ENCODE results near the gene LEUTX. TPM values are rescaled to one million over a fixed set of nuclear protein-coding genes. Genes with fewer than 3 reads are reported as not detected.

LEUTX gene
- total and polyA plus RNA-seq, 4 donors: not detected

DNA sequence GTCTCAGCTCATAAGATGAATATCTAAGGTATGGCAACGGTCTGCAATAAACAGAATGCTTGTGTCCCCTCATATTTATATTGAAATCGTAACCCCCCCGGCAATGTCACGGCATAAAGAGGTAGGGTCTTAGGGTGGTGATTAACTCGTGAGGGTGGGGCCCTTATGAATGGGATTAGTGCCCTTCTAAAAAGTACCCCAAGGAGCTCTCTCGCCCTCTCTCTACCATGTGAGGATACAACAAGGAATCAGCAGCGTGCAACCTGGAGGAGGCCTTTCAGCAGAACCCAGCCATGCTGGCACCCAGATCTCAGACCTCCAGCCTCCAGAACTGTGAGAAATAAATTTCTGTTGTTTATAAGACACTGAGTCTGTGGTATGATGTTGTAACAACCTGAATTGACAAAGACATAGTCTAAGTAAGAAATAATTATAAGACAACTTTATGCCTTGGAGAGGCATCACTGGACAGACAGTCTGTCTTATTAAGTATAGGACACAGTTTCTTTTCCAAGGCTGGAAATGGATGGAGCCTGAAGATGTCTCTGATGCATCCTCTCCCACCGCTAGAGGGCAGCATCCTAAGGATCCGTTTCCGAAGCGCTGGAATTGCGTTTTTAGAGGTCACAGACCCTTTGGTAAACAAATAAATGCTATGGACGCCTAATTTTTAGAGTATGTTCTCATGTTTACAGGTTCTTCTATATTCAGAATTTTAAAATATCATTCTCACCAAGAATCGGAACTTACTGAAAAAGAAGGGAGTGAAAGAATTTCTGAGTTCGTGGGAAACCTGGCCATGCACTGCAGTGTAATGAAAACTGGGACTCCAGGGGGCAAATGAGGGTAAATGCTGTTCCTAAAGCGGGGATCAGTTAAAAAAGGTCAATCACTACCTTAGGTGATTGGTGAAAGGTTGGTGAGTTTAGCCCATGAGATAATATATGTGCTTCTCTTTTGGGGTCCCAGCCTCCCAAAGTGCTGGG lies 13.3 kb upstream of the LEUTX start:
- Histone ChIP-seq H3K4me1 (ENCODE audit: control insufficient read depth in 4 of 4, insufficient read depth in 4 of 4, low read length in 3 of 4) (peaks cover 0 to 4% (median 0%) of the 10 kb centered on the region in 4 donors), H3K4me3 (ENCODE audit: low read depth in 1 of 3, low read length in 3 of 3) (no peak overlapping the region), H3K27ac (ENCODE audit: low read depth in 1 of 2, low read length in 2 of 2) (no peak overlapping the region), H3K9me3 (ENCODE audit: control insufficient read depth in 4 of 4, low read length in 3 of 4) (peaks cover 0 to 2% (median under 1%) of the 10 kb centered on the region in 4 donors), H3K9ac (ENCODE audit: low read depth in 1 of 2, low read length in 2 of 2) (no peak overlapping the region), H3K36me3 (ENCODE audit: control insufficient read depth in 4 of 4, insufficient read depth in 3 of 4, low read depth in 1 of 4, low read length in 3 of 4) (no peaks in the 10 kb centered on the region), H3K27me3 (ENCODE audit: control insufficient read depth in 4 of 4, insufficient read depth in 4 of 4, low read length in 3 of 4) (no peaks in the 10 kb centered on the region)
- WGBS: 40% methylated on average over 16 of the region's 16 CpGs
- DNase-seq (ENCODE audit: low spot score): peak; percentile 54
- TF ChIP-seq RAD21 (IDR thresholded peaks at IDR 0.05) (peak in 1 of 2 donors; percentile 59), FOXA1 (IDR thresholded peaks at IDR 0.05) (no peak), TAF1 (conservative IDR thresholded peaks at IDR 0.05) (no peak), ATF3 (IDR thresholded peaks at IDR 0.05) (no peak), YY1 (IDR thresholded peaks at IDR 0.05) (no peak), EGR1 (IDR thresholded peaks at IDR 0.05; ENCODE audit: low read depth in 2 of 2) (no peak), SP1 (IDR thresholded peaks at IDR 0.05) (no peak), CTCF (IDR thresholded peaks at IDR 0.05; ENCODE audit: low read depth, low read length, missing input control) (peak; percentile 57), RXRA (IDR thresholded peaks at IDR 0.05) (peak in 1 of 2 donors; percentile 7), NR2F2 (IDR thresholded peaks at IDR 0.05) (no peak), HNF4A (conservative IDR thresholded peaks at IDR 0.05) (no peak)

- 76% methylated on average over 8 of the region's 8 CpGs for WGBS
- peaks cover 0 to 2% (median under 1%) of the 10 kb centered on the region in 4 donors for H3K9me3 ChIP-seq (ENCODE audit: control insufficient read depth in 4 of 4, low read length in 3 of 4)
- no peaks in the 10 kb centered on the region for H3K27me3 ChIP-seq (ENCODE audit: control insufficient read depth in 4 of 4, insufficient read depth in 4 of 4, low read length in 3 of 4)
- no peak overlapping the region for H3K9ac ChIP-seq (ENCODE audit: low read depth in 1 of 2, low read length in 2 of 2)
- TF ChIP-seq ATF3 (IDR thresholded peaks at IDR 0.05) (no peak), REST (IDR thresholded peaks at IDR 0.05) (no peak), YY1 (IDR thresholded peaks at IDR 0.05) (no peak), TAF1 (conservative IDR thresholded peaks at IDR 0.05) (no peak), HNF4A (conservative IDR thresholded peaks at IDR 0.05) (no peak), FOXA2 (IDR thresholded peaks at IDR 0.05) (no peak), FOXA1 (IDR thresholded peaks at IDR 0.05) (no peak), SP1 (IDR thresholded peaks at IDR 0.05) (no peak), CTCF (IDR thresholded peaks at IDR 0.05; ENCODE audit: low read depth, low read length, missing input control) (no peak), HNF4G (IDR thresholded peaks at IDR 0.05) (no peak), EGR1 (IDR thresholded peaks at IDR 0.05; ENCODE audit: low read depth in 2 of 2) (no peak), GABPA (IDR thresholded peaks at IDR 0.05 in 1 of 2, conservative IDR thresholded peaks at IDR 0.05 in 1 of 2) (no peak)
- TF ChIP-seq, protein P1, sequence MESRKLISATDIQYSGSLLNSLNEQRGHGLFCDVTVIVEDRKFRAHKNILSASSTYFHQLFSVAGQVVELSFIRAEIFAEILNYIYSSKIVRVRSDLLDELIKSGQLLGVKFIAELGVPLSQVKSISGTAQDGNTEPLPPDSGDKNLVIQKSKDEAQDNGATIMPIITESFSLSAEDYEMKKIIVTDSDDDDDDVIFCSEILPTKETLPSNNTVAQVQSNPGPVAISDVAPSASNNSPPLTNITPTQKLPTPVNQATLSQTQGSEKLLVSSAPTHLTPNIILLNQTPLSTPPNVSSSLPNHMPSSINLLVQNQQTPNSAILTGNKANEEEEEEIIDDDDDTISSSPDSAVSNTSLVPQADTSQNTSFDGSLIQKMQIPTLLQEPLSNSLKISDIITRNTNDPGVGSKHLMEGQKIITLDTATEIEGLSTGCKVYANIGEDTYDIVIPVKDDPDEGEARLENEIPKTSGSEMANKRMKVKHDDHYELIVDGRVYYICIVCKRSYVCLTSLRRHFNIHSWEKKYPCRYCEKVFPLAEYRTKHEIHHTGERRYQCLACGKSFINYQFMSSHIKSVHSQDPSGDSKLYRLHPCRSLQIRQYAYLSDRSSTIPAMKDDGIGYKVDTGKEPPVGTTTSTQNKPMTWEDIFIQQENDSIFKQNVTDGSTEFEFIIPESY (IDR thresholded peaks at IDR 0.05): no peak
- TF ChIP-seq, protein P2, sequence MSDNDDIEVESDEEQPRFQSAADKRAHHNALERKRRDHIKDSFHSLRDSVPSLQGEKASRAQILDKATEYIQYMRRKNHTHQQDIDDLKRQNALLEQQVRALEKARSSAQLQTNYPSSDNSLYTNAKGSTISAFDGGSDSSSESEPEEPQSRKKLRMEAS (IDR thresholded peaks at IDR 0.05): no peak
- DNase-seq (ENCODE audit: low spot score): no peak
- H3K27ac ChIP-seq (ENCODE audit: low read depth in 1 of 2, low read length in 2 of 2): no peak overlapping the region
- peaks cover 0 to 4% (median 0%) of the 10 kb centered on the region in 4 donors for H3K4me1 ChIP-seq (ENCODE audit: control insufficient read depth in 4 of 4, insufficient read depth in 4 of 4, low read length in 3 of 4)
- no peaks in the 10 kb centered on the region for H3K36me3 ChIP-seq (ENCODE audit: control insufficient read depth in 4 of 4, insufficient read depth in 3 of 4, low read depth in 1 of 4, low read length in 3 of 4)
- no peak overlapping the region for H3K4me3 ChIP-seq (ENCODE audit: low read depth in 1 of 3, low read length in 3 of 3)
These were observed 10.3 kb upstream of the LEUTX start for GRCh38 chr19:39768334-39768733.

Data from liver (tissue), 9 donors.